Liver (tissue), 9 donors: ENCODE results near the gene FAT1. TPM values are rescaled to one million over a fixed set of nuclear protein-coding genes. Genes with fewer than 3 reads are reported as not detected.

Experiments
- DNase-seq: peaks from one replicate; pipeline ENCODE4 v3.0.0-alpha.2; 2017; ENCODE audit warnings: low spot score
- H3K27ac ChIP-seq, 2 donors: one replicate each; pipeline ENCODE4 v1.7.0; 2013; ENCODE audit warnings: inconsistent platforms in 2 of 2, low read length in 2 of 2, control low read depth in 1 of 2, low read depth in 1 of 2, mild to moderate bottlenecking in 1 of 2
- H3K27me3 ChIP-seq, 4 donors: one replicate each; pipeline versions ENCODE4 v1.6.1 to v1.7.0; 2013; ENCODE audit warnings: low read length in 3 of 4, inconsistent platforms in 1 of 4, mild to moderate bottlenecking in 1 of 4, moderate library complexity in 1 of 4; ENCODE audit not compliant: control insufficient read depth in 4 of 4, insufficient read depth in 4 of 4
- H3K36me3 ChIP-seq, 4 donors: one replicate each; pipeline versions ENCODE4 v1.6.1 to v1.7.0; 2013; ENCODE audit warnings: low read length in 3 of 4, mild to moderate bottlenecking in 3 of 4, low read depth in 1 of 4, moderate library complexity in 1 of 4; ENCODE audit not compliant: control insufficient read depth in 4 of 4, insufficient read depth in 3 of 4
- H3K4me1 ChIP-seq, 4 donors: one replicate each; pipeline versions ENCODE4 v1.6.1 to v1.7.0; 2013; ENCODE audit warnings: low read length in 3 of 4, mild to moderate bottlenecking in 3 of 4, moderate library complexity in 1 of 4; ENCODE audit not compliant: control insufficient read depth in 4 of 4, insufficient read depth in 4 of 4
- H3K4me3 ChIP-seq, 3 donors: one replicate each; pipeline versions ENCODE4 v1.6.1 to v1.7.0; 2013; ENCODE audit warnings: low read length in 3 of 3, control low read depth in 1 of 3, low read depth in 1 of 3, mild to moderate bottlenecking in 1 of 3
- H3K9ac ChIP-seq, 2 donors: one replicate each; pipeline ENCODE4 v1.7.0; 2013; ENCODE audit warnings: low read length in 2 of 2, mild to moderate bottlenecking in 2 of 2, moderate library complexity in 2 of 2, control low read depth in 1 of 2, low read depth in 1 of 2
- H3K9me3 ChIP-seq, 4 donors: one replicate each; pipeline versions ENCODE4 v1.6.1 to v1.7.0; 2013; ENCODE audit warnings: low read length in 3 of 4; ENCODE audit not compliant: control insufficient read depth in 4 of 4
- EGR1 ChIP-seq, 2 donors: IDR thresholded peaks; 2 replicates each; pipeline ENCODE4 v1.6.1; 2016 to 2018; ENCODE audit warnings: antibody characterized with exemption in 2 of 2, low read depth in 2 of 2
- FOXA1 ChIP-seq: IDR thresholded peaks from 2 replicates; pipeline ENCODE4 v1.6.1; 2016; ENCODE audit warnings: antibody characterized with exemption
- FOXA2 ChIP-seq: IDR thresholded peaks from 2 replicates; pipeline ENCODE4 v1.6.1; 2016; ENCODE audit warnings: antibody characterized with exemption
- GABPA ChIP-seq, 2 donors: IDR thresholded peaks in 1 of 2; conservative IDR thresholded peaks in 1 of 2; 2 replicates each; pipeline ENCODE4 v1.6.1; 2016; ENCODE audit warnings: antibody characterized with exemption in 2 of 2, mild to moderate bottlenecking in 1 of 2, moderate library complexity in 1 of 2
- HNF4A ChIP-seq, 2 donors: conservative IDR thresholded peaks; 2 replicates each; pipeline ENCODE4 v1.6.1; 2016; ENCODE audit warnings: antibody characterized with exemption in 2 of 2, mild to moderate bottlenecking in 2 of 2
- HNF4G ChIP-seq: IDR thresholded peaks from 2 replicates; pipeline ENCODE4 v1.6.1; 2016; ENCODE audit warnings: antibody characterized with exemption
- JUND ChIP-seq, 2 donors: IDR thresholded peaks; 2 replicates each; pipeline ENCODE4 v1.6.1; 2016; ENCODE audit warnings: antibody characterized with exemption in 2 of 2
- MAX ChIP-seq: IDR thresholded peaks from 2 replicates; pipeline ENCODE4 v1.6.1; 2016; ENCODE audit warnings: antibody characterized with exemption
- NR2F2 ChIP-seq: IDR thresholded peaks from 2 replicates; pipeline ENCODE4 v1.6.1; 2016; ENCODE audit warnings: antibody characterized with exemption
- RAD21 ChIP-seq, 2 donors: IDR thresholded peaks; 2 replicates each; pipeline ENCODE4 v1.6.1; 2016; ENCODE audit warnings: antibody characterized with exemption in 2 of 2, mild to moderate bottlenecking in 2 of 2
- RXRA ChIP-seq, 2 donors: IDR thresholded peaks; 2 replicates each; pipeline ENCODE4 v1.6.1; 2017 to 2018; ENCODE audit warnings: antibody characterized with exemption in 2 of 2, mild to moderate bottlenecking in 1 of 2
- SP1 ChIP-seq: IDR thresholded peaks from 2 replicates; pipeline ENCODE4 v1.6.1; 2018; ENCODE audit warnings: antibody characterized with exemption, mild to moderate bottlenecking
- TAF1 ChIP-seq: conservative IDR thresholded peaks from 2 replicates; pipeline ENCODE4 v1.6.1; 2016; ENCODE audit warnings: antibody characterized with exemption, mild to moderate bottlenecking
- YY1 ChIP-seq: IDR thresholded peaks from 2 replicates; pipeline ENCODE4 v1.6.1; 2016; ENCODE audit warnings: antibody characterized with exemption, mild to moderate bottlenecking
- WGBS: extraction: QIAGEN DNeasy Blood & Tissue Kit; methylation state at CpG from one replicate; pipeline ENCODE4 v1.1.7; 2013; 5-methylcytosine and 5-hydroxymethylcytosine counted together
- polyA plus RNA-seq, 2 donors: library from polyadenylated mRNA; stranded (reverse) in 1 of 2; unstranded in 1 of 2; fragments of 200-250 nt in 1 of 2; fragments of >200 nt in 1 of 2; fragmentation: Nextera tagmentation in 1 of 2; extraction: Ambion mirVana in 1 of 2; gene quantifications; one replicate each; pipeline versions ENCODE4 v1.2.1 to v1.2.3, GENCODE V29; 2013 to 2015
- total RNA-seq, 2 donors: library from RNA; depleted of rRNA; stranded (reverse); fragments of >200 nt; gene quantifications; one replicate each; pipeline ENCODE4 v1.2.3, GENCODE V29; 2014
- TF ChIP-seq, protein P1 (sequence below): IDR thresholded peaks from 2 replicates; pipeline ENCODE4 v1.6.1; 2016; ENCODE audit warnings: antibody characterized with exemption
- TF ChIP-seq, protein P2 (sequence below): IDR thresholded peaks from 2 replicates; pipeline ENCODE4 v1.6.1; 2016; ENCODE audit warnings: antibody characterized with exemption, mild to moderate bottlenecking
- TF ChIP-seq, protein P3 (sequence below): fragments of 150-350 bp; IDR thresholded peaks from 2 replicates; pipeline ENCODE4 v1.5.1; 2017; ENCODE audit warnings: improper control_type of control experiment, low read depth, low read length; ENCODE audit not compliant: missing input control
- TF ChIP-seq, protein P4 (sequence below): IDR thresholded peaks from 2 replicates; pipeline ENCODE4 v1.6.1; 2016; ENCODE audit warnings: antibody characterized with exemption
- donor health status: healthy.
- donor health status: healthy.
- donor health status: healthy.
- donor health status: healthy.
- donor health status: healthy.

The FAT1 gene
- total and polyA plus RNA-seq, 4 donors = 10.0 to 48.0 (median 30.0) TPM

DNA sequence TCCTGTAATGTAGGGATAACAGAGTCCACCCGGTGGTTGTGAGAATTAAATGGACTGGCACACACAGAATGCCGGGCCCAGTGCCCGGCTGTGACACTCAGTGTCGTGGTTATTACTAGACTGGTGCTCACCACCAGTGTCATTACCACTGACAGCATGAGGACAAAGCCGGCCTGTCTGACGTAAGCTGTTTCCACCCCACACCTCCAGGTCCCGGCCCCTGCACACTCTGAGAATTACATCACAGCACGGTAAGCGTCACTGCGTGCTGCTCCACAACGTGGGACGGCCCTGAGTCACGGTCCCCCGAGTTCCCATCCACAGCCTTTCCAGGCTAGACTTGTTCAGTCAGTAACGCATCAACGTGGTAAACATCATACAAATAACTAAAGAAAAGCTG, 22.9 kb downstream of the FAT1 start:
- no peak overlapping the region for H3K9ac ChIP-seq

More for the DNA sequence above, 22.9 kb downstream of the FAT1 start:
- WGBS = 89% methylated on average over 16 of the region's 16 CpGs
- no peak for DNase-seq
- Histone ChIP-seq H3K27ac (no peak overlapping the region), H3K4me1 (no peaks in the 10 kb centered on the region), H3K9me3 (no peaks in the 10 kb centered on the region), H3K36me3 (no peaks in the 10 kb centered on the region), H3K4me3 (no peak overlapping the region), H3K27me3 (no peaks in the 10 kb centered on the region)
- TF ChIP-seq EGR1 (IDR thresholded peaks at IDR 0.05; ENCODE audit: low read depth in 2 of 2) = no peak
- no peak for TF ChIP-seq FOXA1
- no peak for TF ChIP-seq RXRA (IDR thresholded peaks at IDR 0.05)
- TF ChIP-seq, protein P1, sequence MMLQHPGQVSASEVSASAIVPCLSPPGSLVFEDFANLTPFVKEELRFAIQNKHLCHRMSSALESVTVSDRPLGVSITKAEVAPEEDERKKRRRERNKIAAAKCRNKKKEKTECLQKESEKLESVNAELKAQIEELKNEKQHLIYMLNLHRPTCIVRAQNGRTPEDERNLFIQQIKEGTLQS = no peak
- TF ChIP-seq MAX = no peak
- no peak for TF ChIP-seq YY1
- no peak for TF ChIP-seq FOXA2
- TF ChIP-seq TAF1 = no peak
- no peak for TF ChIP-seq HNF4A (conservative IDR thresholded peaks at IDR 0.05)
- TF ChIP-seq NR2F2 = no peak
- TF ChIP-seq, protein P2, sequence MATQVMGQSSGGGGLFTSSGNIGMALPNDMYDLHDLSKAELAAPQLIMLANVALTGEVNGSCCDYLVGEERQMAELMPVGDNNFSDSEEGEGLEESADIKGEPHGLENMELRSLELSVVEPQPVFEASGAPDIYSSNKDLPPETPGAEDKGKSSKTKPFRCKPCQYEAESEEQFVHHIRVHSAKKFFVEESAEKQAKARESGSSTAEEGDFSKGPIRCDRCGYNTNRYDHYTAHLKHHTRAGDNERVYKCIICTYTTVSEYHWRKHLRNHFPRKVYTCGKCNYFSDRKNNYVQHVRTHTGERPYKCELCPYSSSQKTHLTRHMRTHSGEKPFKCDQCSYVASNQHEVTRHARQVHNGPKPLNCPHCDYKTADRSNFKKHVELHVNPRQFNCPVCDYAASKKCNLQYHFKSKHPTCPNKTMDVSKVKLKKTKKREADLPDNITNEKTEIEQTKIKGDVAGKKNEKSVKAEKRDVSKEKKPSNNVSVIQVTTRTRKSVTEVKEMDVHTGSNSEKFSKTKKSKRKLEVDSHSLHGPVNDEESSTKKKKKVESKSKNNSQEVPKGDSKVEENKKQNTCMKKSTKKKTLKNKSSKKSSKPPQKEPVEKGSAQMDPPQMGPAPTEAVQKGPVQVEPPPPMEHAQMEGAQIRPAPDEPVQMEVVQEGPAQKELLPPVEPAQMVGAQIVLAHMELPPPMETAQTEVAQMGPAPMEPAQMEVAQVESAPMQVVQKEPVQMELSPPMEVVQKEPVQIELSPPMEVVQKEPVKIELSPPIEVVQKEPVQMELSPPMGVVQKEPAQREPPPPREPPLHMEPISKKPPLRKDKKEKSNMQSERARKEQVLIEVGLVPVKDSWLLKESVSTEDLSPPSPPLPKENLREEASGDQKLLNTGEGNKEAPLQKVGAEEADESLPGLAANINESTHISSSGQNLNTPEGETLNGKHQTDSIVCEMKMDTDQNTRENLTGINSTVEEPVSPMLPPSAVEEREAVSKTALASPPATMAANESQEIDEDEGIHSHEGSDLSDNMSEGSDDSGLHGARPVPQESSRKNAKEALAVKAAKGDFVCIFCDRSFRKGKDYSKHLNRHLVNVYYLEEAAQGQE = no peak
- no peak for TF ChIP-seq GABPA (IDR thresholded peaks at IDR 0.05 in 1 of 2, conservative IDR thresholded peaks at IDR 0.05 in 1 of 2)
- TF ChIP-seq, protein P3, sequence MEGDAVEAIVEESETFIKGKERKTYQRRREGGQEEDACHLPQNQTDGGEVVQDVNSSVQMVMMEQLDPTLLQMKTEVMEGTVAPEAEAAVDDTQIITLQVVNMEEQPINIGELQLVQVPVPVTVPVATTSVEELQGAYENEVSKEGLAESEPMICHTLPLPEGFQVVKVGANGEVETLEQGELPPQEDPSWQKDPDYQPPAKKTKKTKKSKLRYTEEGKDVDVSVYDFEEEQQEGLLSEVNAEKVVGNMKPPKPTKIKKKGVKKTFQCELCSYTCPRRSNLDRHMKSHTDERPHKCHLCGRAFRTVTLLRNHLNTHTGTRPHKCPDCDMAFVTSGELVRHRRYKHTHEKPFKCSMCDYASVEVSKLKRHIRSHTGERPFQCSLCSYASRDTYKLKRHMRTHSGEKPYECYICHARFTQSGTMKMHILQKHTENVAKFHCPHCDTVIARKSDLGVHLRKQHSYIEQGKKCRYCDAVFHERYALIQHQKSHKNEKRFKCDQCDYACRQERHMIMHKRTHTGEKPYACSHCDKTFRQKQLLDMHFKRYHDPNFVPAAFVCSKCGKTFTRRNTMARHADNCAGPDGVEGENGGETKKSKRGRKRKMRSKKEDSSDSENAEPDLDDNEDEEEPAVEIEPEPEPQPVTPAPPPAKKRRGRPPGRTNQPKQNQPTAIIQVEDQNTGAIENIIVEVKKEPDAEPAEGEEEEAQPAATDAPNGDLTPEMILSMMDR = no peak
- TF ChIP-seq HNF4G = no peak
- TF ChIP-seq SP1 = no peak
- TF ChIP-seq, protein P4, sequence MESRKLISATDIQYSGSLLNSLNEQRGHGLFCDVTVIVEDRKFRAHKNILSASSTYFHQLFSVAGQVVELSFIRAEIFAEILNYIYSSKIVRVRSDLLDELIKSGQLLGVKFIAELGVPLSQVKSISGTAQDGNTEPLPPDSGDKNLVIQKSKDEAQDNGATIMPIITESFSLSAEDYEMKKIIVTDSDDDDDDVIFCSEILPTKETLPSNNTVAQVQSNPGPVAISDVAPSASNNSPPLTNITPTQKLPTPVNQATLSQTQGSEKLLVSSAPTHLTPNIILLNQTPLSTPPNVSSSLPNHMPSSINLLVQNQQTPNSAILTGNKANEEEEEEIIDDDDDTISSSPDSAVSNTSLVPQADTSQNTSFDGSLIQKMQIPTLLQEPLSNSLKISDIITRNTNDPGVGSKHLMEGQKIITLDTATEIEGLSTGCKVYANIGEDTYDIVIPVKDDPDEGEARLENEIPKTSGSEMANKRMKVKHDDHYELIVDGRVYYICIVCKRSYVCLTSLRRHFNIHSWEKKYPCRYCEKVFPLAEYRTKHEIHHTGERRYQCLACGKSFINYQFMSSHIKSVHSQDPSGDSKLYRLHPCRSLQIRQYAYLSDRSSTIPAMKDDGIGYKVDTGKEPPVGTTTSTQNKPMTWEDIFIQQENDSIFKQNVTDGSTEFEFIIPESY = no peak
- no peak for TF ChIP-seq JUND (IDR thresholded peaks at IDR 0.05)
- no peak for TF ChIP-seq RAD21 (IDR thresholded peaks at IDR 0.05)
